ENCODE results near the gene SVOP.

DNA sequence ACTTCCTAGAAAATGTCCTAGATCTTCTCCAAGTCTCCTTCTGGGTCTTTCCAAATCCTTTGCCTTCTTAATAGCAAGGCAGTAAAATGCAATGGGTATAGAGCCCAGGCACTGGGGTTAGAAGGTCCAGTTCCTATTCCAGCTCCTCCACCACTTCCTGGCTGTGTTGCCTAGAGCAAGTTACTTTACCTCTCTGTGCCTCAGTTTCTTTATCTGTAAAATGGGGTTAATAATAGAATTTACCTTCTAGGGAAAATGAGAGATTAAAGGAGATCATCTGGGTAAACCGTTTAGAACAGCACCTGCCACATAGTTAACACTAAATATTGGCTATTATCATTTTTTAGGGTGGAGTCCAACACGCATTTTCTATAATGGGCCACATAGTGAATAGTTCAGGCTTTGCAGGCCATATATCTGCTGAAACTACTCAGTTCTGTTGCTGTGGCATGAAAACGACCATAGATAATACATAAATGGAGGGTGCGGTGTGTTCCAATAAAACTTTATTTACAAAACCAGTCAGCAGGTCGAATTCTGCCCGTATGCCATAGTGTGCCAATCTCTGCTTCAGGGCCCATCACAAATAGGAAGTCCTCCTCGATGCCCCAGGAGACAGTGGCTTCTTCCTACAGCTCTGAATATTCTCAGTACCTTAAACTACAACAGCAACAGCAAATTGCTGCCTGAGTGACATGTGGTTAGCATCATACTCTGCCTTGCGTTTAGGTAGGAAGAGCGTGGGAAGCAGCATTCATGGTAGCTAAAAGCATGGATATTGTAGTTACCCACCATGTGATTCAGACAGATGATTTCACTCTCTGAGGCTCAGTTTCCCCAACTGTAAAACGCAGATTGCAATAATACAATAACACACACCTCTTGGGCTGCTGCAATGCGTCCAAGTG lies 60.9 kb downstream of the SVOP start:
- TF ChIP-seq, protein P1, sequence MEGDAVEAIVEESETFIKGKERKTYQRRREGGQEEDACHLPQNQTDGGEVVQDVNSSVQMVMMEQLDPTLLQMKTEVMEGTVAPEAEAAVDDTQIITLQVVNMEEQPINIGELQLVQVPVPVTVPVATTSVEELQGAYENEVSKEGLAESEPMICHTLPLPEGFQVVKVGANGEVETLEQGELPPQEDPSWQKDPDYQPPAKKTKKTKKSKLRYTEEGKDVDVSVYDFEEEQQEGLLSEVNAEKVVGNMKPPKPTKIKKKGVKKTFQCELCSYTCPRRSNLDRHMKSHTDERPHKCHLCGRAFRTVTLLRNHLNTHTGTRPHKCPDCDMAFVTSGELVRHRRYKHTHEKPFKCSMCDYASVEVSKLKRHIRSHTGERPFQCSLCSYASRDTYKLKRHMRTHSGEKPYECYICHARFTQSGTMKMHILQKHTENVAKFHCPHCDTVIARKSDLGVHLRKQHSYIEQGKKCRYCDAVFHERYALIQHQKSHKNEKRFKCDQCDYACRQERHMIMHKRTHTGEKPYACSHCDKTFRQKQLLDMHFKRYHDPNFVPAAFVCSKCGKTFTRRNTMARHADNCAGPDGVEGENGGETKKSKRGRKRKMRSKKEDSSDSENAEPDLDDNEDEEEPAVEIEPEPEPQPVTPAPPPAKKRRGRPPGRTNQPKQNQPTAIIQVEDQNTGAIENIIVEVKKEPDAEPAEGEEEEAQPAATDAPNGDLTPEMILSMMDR (IDR thresholded peaks at IDR 0.05), result no peak
- no peak for TF ChIP-seq POLR2A (IDR thresholded peaks at IDR 0.05)

Measured in body of pancreas (tissue), 4 donors.